BLaER1 treated with 17β-estradiol and CSF1 and Interleukin-3, amounts not matched to agents 10 nM and 100 nM (cell line): ENCODE results near the gene RALY.

ENCODE experiments used
- H3K27ac ChIP-seq, 11 experiments: shearing (Covaris generic); formaldehyde crosslinking; 2 replicates each; pipeline ENCODE4 v1.8.1; 2022
- H3K27me3 ChIP-seq, 11 experiments: shearing (Covaris generic); formaldehyde crosslinking; 2 replicates each; pipeline ENCODE4 v1.8.1; 2022
- H3K36me3 ChIP-seq, 11 experiments: shearing (Covaris generic); formaldehyde crosslinking; 2 replicates each; pipeline ENCODE4 v1.8.1; 2022
- H3K4me1 ChIP-seq, 10 experiments: shearing (Covaris generic); formaldehyde crosslinking; 2 replicates each; pipeline ENCODE4 v1.8.1; 2022
- H3K4me2 ChIP-seq, 11 experiments: shearing (Covaris generic); formaldehyde crosslinking; 2 replicates each; pipeline ENCODE4 v1.8.1; 2022
- H3K4me3 ChIP-seq, 10 experiments: shearing (Covaris generic); formaldehyde crosslinking; 2 replicates each; pipeline ENCODE4 v1.8.1; 2022
- H3K9ac ChIP-seq, 11 experiments: shearing (Covaris generic); formaldehyde crosslinking; 2 replicates each; pipeline ENCODE4 v1.8.1; 2022
- H3K9me3 ChIP-seq, 11 experiments: shearing (Covaris generic); formaldehyde crosslinking; replicated peaks in 1 of 11; 2 replicates each; pipeline ENCODE4 v1.8.1; 2022
- H4K20me1 ChIP-seq, 11 experiments: shearing (Covaris generic); formaldehyde crosslinking; 2 replicates each; pipeline ENCODE4 v1.8.1; 2022
- Cebpa-rat ChIP-seq, 11 experiments: shearing (Covaris generic); IDR thresholded peaks; 2 replicates each; pipeline ENCODE4 v1.8.1; 2022

The RALY gene

GRCh38 chr20:34042262-34042661 lies 48.6 kb downstream of the RALY start:
- H3K9me3 ChIP-seq, result no peaks in the 10 kb centered on the region
- TF ChIP-seq Cebpa-rat (IDR thresholded peaks at IDR 0.05), result no peak
- H3K27ac ChIP-seq, result no peak overlapping the region
- peaks cover 100% of the 10 kb centered on the region in 11 experiments for H4K20me1 ChIP-seq
- H3K27me3 ChIP-seq, result no peaks in the 10 kb centered on the region
- H3K36me3 ChIP-seq, result peaks cover 46 to 99% (median 86%) of the 10 kb centered on the region in 11 experiments
- H3K4me1 ChIP-seq, result peaks cover under 1 to 36% (median 18%) of the 10 kb centered on the region in 10 experiments; a peak in 17 of 20 replicates
- H3K4me3 ChIP-seq, result no peak overlapping the region
- H3K9ac ChIP-seq, result no peak overlapping the region
- no peak overlapping the region for H3K4me2 ChIP-seq

GRCh38 chr20:34043025-34043424 lies 49.3 kb downstream of the RALY start:
- TF ChIP-seq Cebpa-rat (IDR thresholded peaks at IDR 0.05), result no peak
- peaks cover 100% of the 10 kb centered on the region in 11 experiments for H4K20me1 ChIP-seq
- no peak overlapping the region for H3K9ac ChIP-seq
- peaks cover 46 to 99% (median 86%) of the 10 kb centered on the region in 11 experiments for H3K36me3 ChIP-seq
- H3K27ac ChIP-seq, result no peak overlapping the region
- H3K27me3 ChIP-seq, result no peaks in the 10 kb centered on the region
- H3K9me3 ChIP-seq, result no peaks in the 10 kb centered on the region
- H3K4me1 ChIP-seq, result peaks cover 0 to 43% (median 15%) of the 10 kb centered on the region in 10 experiments; a peak in 14 of 20 replicates
- H3K4me2 ChIP-seq, result no peak overlapping the region
- no peak overlapping the region for H3K4me3 ChIP-seq

DNA sequence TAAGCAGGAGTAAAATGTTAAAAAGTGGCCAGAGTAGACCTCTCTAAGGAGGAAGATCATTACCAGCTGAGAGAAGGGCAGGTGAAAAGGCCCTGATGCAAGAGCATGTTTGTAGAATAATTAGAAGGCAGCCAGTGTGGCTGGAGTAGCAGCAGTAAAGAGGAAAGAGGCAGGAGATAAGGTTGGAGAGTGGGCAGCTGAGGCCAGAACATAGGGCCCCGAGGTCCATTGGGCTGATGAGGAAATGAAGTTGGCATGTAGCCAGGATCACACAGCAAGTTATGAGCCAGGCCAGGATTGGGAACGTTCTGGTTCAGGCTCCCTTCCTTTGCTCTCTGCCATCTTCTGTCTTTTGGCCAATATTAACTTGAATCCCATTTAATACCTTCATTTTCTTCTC lies 51.6 kb downstream of the RALY start:
- no peak overlapping the region for H3K9ac ChIP-seq
- H3K4me1 ChIP-seq, result peaks cover 0 to 29% (median 11%) of the 10 kb centered on the region in 10 experiments; a peak in 13 of 20 replicates
- no peak overlapping the region for H3K4me2 ChIP-seq
- TF ChIP-seq Cebpa-rat (IDR thresholded peaks at IDR 0.05), result no peak
- no peak overlapping the region for H3K4me3 ChIP-seq
- H3K36me3 ChIP-seq, result peaks cover 48 to 96% (median 75%) of the 10 kb centered on the region in 11 experiments
- H3K27ac ChIP-seq, result no peak overlapping the region
- no peaks in the 10 kb centered on the region for H3K9me3 ChIP-seq
- H3K27me3 ChIP-seq, result no peaks in the 10 kb centered on the region
- H4K20me1 ChIP-seq, result peaks cover 100% of the 10 kb centered on the region in 11 experiments

- Histone ChIP-seq H3K27ac (no peak overlapping the region), H3K9me3 (no peaks in the 10 kb centered on the region), H3K27me3 (no peaks in the 10 kb centered on the region), H3K4me1 (peaks cover 0 to 34% (median 10%) of the 10 kb centered on the region in 10 experiments; a peak in 9 of 20 replicates), H3K4me3 (no peak overlapping the region), H3K9ac (no peak overlapping the region), H3K36me3 (peaks cover 41 to 96% (median 71%) of the 10 kb centered on the region in 11 experiments), H3K4me2 (no peak overlapping the region), H4K20me1 (peaks cover 100% of the 10 kb centered on the region in 11 experiments)
- TF ChIP-seq Cebpa-rat (IDR thresholded peaks at IDR 0.05), result no peak
Measured at GRCh38 chr20:34045930-34046725, 52.4 kb downstream of the RALY start.

GRCh38 chr20:34047010-34047687 lies 53.4 kb downstream of the RALY start:
- Histone ChIP-seq H3K4me1 (peaks cover 0 to 40% (median 9%) of the 10 kb centered on the region in 10 experiments; a peak in 10 of 20 replicates), H3K27ac (no peak overlapping the region), H3K4me3 (no peak overlapping the region), H4K20me1 (peaks cover 100% of the 10 kb centered on the region in 11 experiments), H3K9me3 (no peaks in the 10 kb centered on the region), H3K27me3 (no peaks in the 10 kb centered on the region), H3K9ac (no peak overlapping the region), H3K4me2 (no peak overlapping the region), H3K36me3 (peaks cover 37 to 95% (median 67%) of the 10 kb centered on the region in 11 experiments)
- no peak for TF ChIP-seq Cebpa-rat (IDR thresholded peaks at IDR 0.05)

DNA sequence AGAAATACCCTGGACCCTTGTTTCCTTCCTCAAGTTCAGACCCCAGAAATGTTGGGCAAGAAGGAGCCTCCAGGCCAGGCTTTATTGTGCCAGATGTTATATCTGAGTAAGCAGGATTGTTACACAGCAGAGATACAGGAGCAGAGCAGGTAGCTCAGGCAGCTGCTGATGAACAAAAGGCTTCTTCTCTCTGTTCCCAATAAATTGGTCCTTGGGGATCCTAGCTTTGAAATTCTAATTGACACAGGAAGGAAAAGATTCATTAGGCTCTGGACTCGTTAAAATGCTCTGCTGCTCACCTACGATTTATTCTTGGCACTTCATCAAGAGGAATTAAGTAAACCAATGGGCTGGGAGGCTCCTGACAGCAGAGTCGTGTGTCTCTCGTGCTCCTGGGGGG lies 54.2 kb downstream of the RALY start:
- no peak overlapping the region for H3K4me3 ChIP-seq
- H3K9me3 ChIP-seq, result no peaks in the 10 kb centered on the region
- H3K4me2 ChIP-seq, result no peak overlapping the region
- H4K20me1 ChIP-seq, result peaks cover 100% of the 10 kb centered on the region in 11 experiments
- H3K27me3 ChIP-seq, result no peaks in the 10 kb centered on the region
- H3K4me1 ChIP-seq, result peaks cover 0 to 46% (median 10%) of the 10 kb centered on the region in 10 experiments; a peak in 13 of 20 replicates
- H3K36me3 ChIP-seq, result peaks cover 37 to 93% (median 70%) of the 10 kb centered on the region in 11 experiments
- no peak overlapping the region for H3K9ac ChIP-seq
- TF ChIP-seq Cebpa-rat (IDR thresholded peaks at IDR 0.05), result no peak
- H3K27ac ChIP-seq, result no peak overlapping the region

GRCh38 chr20:34049389-34049788 lies 55.7 kb downstream of the RALY start:
- H3K4me1 ChIP-seq, result peaks cover 13 to 52% (median 24%) of the 10 kb centered on the region in 10 experiments
- no peaks in the 10 kb centered on the region for H3K27me3 ChIP-seq
- no peak overlapping the region for H3K9ac ChIP-seq
- peaks cover 100% of the 10 kb centered on the region in 11 experiments for H4K20me1 ChIP-seq
- H3K4me2 ChIP-seq, result no peak overlapping the region
- no peak overlapping the region for H3K27ac ChIP-seq
- no peak for TF ChIP-seq Cebpa-rat (IDR thresholded peaks at IDR 0.05)
- H3K36me3 ChIP-seq, result peaks cover 27 to 79% (median 56%) of the 10 kb centered on the region in 11 experiments
- H3K9me3 ChIP-seq, result no peaks in the 10 kb centered on the region
- no peak overlapping the region for H3K4me3 ChIP-seq

DNA sequence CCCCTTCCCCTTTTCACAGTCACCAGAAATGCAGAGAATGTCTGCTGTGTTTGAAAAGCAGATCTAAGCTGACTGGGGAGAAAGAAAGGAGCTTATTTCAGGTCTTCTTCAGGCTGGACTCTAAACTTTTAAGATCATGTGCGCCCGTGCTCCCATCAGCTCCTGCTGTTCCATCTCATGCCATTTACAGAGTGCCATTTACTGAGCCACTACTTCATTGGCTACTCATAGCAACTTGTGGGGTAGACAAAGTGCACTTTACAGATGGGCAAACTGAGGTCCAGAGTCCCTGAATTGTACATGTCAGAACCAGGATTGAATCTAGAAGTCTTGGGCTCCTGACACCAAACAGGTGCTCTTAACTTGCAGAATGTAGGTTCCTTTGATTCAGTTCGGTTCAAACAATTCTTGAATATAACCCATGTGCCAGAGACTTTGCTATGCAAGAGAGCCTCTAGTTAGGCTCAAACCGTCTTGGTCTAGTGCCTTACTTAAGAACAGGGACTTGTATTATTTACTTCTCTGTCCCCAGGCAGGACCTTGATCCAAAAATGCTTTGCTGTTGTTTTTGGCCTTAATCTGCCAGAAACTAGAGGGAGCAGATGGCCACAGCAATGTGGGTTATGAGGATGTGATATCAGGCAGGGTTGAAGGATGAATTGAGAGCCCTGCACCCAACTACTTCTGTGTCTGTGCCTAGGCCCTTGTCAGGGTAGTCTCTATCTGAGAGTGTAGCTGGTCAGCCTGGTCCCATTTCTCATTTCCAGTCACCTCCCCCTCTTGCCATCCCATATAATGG lies 56.4 kb downstream of the RALY start:
- H3K4me1 ChIP-seq, result peaks cover 20 to 52% (median 31%) of the 10 kb centered on the region in 10 experiments
- H4K20me1 ChIP-seq, result peaks cover 100% of the 10 kb centered on the region in 11 experiments

More for the DNA sequence above, 56.4 kb downstream of the RALY start:
- Histone ChIP-seq H3K27me3 (no peaks in the 10 kb centered on the region), H3K9ac (no peak overlapping the region), H3K4me3 (no peak overlapping the region), H3K27ac (no peak overlapping the region), H3K4me2 (no peak overlapping the region), H3K36me3 (peaks cover 21 to 72% (median 49%) of the 10 kb centered on the region in 11 experiments), H3K9me3 (no peaks in the 10 kb centered on the region)
- no peak for TF ChIP-seq Cebpa-rat (IDR thresholded peaks at IDR 0.05)
